Osteocyte (in vitro differentiated cells): Measurements from ENCODE around the gene PLEKHG2. TPM values are rescaled to one million over a fixed set of nuclear protein-coding genes. Genes with fewer than 3 reads are reported as not detected.
A peak's percentile ranks its signal among the peaks of the same experiment; 100 is the strongest.

Experiments
- DNase-seq: peaks from one replicate; pipeline ENCODE4 v3.0.0; 2021; ENCODE audit warnings: mixed read lengths; ENCODE audit not compliant: unreplicated experiment; ENCODE audit errors: extremely low spot score
- H3K27ac Mint-ChIP-seq: one replicate; pipeline ENCODE4 v1.8.0; 2021; ENCODE audit warnings: mild to moderate bottlenecking, mixed read lengths; ENCODE audit not compliant: unreplicated experiment
- H3K27me3 Mint-ChIP-seq: one replicate; pipeline ENCODE4 v1.8.0; 2021; ENCODE audit warnings: mixed read lengths; ENCODE audit not compliant: unreplicated experiment
- H3K36me3 Mint-ChIP-seq: one replicate; pipeline ENCODE4 v1.8.0; 2021; ENCODE audit warnings: mixed read lengths; ENCODE audit not compliant: unreplicated experiment
- H3K4me1 Mint-ChIP-seq: one replicate; pipeline ENCODE4 v1.8.0; 2021; ENCODE audit warnings: mixed read lengths; ENCODE audit not compliant: unreplicated experiment
- H3K4me3 Mint-ChIP-seq: one replicate; pipeline ENCODE4 v1.8.0; 2021; ENCODE audit warnings: mild to moderate bottlenecking, moderate library complexity, mixed read lengths; ENCODE audit not compliant: unreplicated experiment
- H3K9me3 Mint-ChIP-seq: one replicate; pipeline ENCODE4 v1.8.0; 2021; ENCODE audit warnings: mixed read lengths; ENCODE audit not compliant: unreplicated experiment
- CTCF ChIP-seq: fragments of 200-600 bp; sonication (generic); IDR thresholded peaks from 2 replicates; pipeline ENCODE4 v1.5.0; 2021; ENCODE audit warnings: antibody characterized with exemption, mild to moderate bottlenecking, moderate library complexity
- total RNA-seq: library from RNA; stranded (reverse); gene quantifications from 2 replicates; pipeline ENCODE4 v1.2.1, GENCODE V29; 2021

PLEKHG2 gene
- total RNA-seq, 1 donor from 2014 or later, result 150 TPM

GRCh38 chr19:39397360-39398296, 14.8 kb upstream of the PLEKHG2 start:
- Mint-ChIP-seq H3K4me3 (no peak overlapping the region), H3K9me3 (no peaks in the 10 kb centered on the region), H3K27me3 (no peaks in the 10 kb centered on the region), H3K4me1 (peaks cover 27% of the 10 kb centered on the region), H3K36me3 (peaks cover 12% of the 10 kb centered on the region), H3K27ac (peak overlapping the region; percentile 79)
- peak; percentile 96 for TF ChIP-seq CTCF
- DNase-seq, result peak; percentile 93

- no peak for DNase-seq
- Mint-ChIP-seq H3K4me1 (peaks cover 34% of the 10 kb centered on the region), H3K27ac (peak overlapping the region; percentile 79), H3K4me3 (no peak overlapping the region), H3K27me3 (no peaks in the 10 kb centered on the region), H3K36me3 (peaks cover 11% of the 10 kb centered on the region), H3K9me3 (no peaks in the 10 kb centered on the region)
- no peak for TF ChIP-seq CTCF
These were observed 14.1 kb upstream of the PLEKHG2 start for GRCh38 chr19:39398297-39398864.

- peaks cover 40% of the 10 kb centered on the region for H3K4me1 Mint-ChIP-seq
These were observed 12.8 kb upstream of the PLEKHG2 start for GRCh38 chr19:39399668-39400050.

GRCh38 chr19:39400061-39400460, 12.4 kb upstream of the PLEKHG2 start:
- Mint-ChIP-seq H3K4me3 (no peak overlapping the region), H3K4me1 (peaks cover 43% of the 10 kb centered on the region), H3K27me3 (no peaks in the 10 kb centered on the region), H3K36me3 (peaks cover 3% of the 10 kb centered on the region), H3K9me3 (no peaks in the 10 kb centered on the region), H3K27ac (peak overlapping the region; percentile 32)
- no peak for TF ChIP-seq CTCF
- no peak for DNase-seq

More at GRCh38 chr19:39399668-39400050, 12.8 kb upstream of the PLEKHG2 start:
- no peak for TF ChIP-seq CTCF
- peaks cover 5% of the 10 kb centered on the region for H3K36me3 Mint-ChIP-seq
- no peak for DNase-seq
- no peak overlapping the region for H3K4me3 Mint-ChIP-seq
- peak overlapping the region; percentile 32 for H3K27ac Mint-ChIP-seq
- H3K9me3 Mint-ChIP-seq, result no peaks in the 10 kb centered on the region
- no peaks in the 10 kb centered on the region for H3K27me3 Mint-ChIP-seq

- Mint-ChIP-seq H3K4me3 (no peak overlapping the region), H3K4me1 (peaks cover 53% of the 10 kb centered on the region)
- DNase-seq, result no peak
These were observed 11.4 kb upstream of the PLEKHG2 start for GRCh38 chr19:39401070-39401548.

More at GRCh38 chr19:39401070-39401548, 11.4 kb upstream of the PLEKHG2 start:
- Mint-ChIP-seq H3K27me3 (no peaks in the 10 kb centered on the region), H3K36me3 (no peaks in the 10 kb centered on the region), H3K27ac (peak overlapping the region; percentile 100), H3K9me3 (no peaks in the 10 kb centered on the region)
- TF ChIP-seq CTCF, result no peak
